Measurements from ENCODE around the gene RIN3. TPM values are rescaled to one million over a fixed set of nuclear protein-coding genes. Genes with fewer than 3 reads are reported as not detected.
"Not testable (repeated sequence)": the region's sequence is repeated elsewhere in the genome, so short reads cannot be mapped to it uniquely, and the experiment has no call there.

Gene RIN3
- total RNA-seq, 1 donor from 2014 or later: 6.9 TPM

GRCh38 chr14:92624764-92625163 is 111.2 kb downstream of the RIN3 start:
- DNase-seq: no peak

- DNase-seq: no peak
Measured at GRCh38 chr14:92625213-92625612, 111.6 kb downstream of the RIN3 start.

- no peak for DNase-seq
Measured at GRCh38 chr14:92626041-92626440, 112.5 kb downstream of the RIN3 start.

- DNase-seq: no peak
Measured at GRCh38 chr14:92627707-92628215, 114.2 kb downstream of the RIN3 start.

- no peak for DNase-seq
Measured at GRCh38 chr14:92628636-92629035, 115.1 kb downstream of the RIN3 start.

GRCh38 chr14:92630367-92630766 is 116.8 kb downstream of the RIN3 start:
- DNase-seq: no peak

GRCh38 chr14:92631098-92631497 is 117.5 kb downstream of the RIN3 start:
- DNase-seq: no peak

GRCh38 chr14:92632546-92633273 is 119.1 kb downstream of the RIN3 start:
- DNase-seq: no peak

- DNase-seq: no peak
Measured at GRCh38 chr14:92633274-92633616, 119.7 kb downstream of the RIN3 start.

- no peak for DNase-seq
Measured at GRCh38 chr14:92633724-92634123, 120.1 kb downstream of the RIN3 start.

GRCh38 chr14:92635031-92635430 is 121.5 kb downstream of the RIN3 start:
- DNase-seq: no peak

GRCh38 chr14:92635896-92636295 is 122.3 kb downstream of the RIN3 start:
- no peak for DNase-seq

- DNase-seq: peak; percentile 58
Measured at GRCh38 chr14:92637228-92637627, 123.6 kb downstream of the RIN3 start.

- DNase-seq: no peak
Measured at GRCh38 chr14:92637864-92638263, 124.3 kb downstream of the RIN3 start.

- DNase-seq: no peak
Measured at GRCh38 chr14:92638266-92638665, 124.7 kb downstream of the RIN3 start.

- no peak for DNase-seq
Measured at GRCh38 chr14:92638904-92639303, 125.3 kb downstream of the RIN3 start.

- DNase-seq: not testable (repeated sequence)
Measured at GRCh38 chr14:92639472-92640117, 126.0 kb downstream of the RIN3 start.

- DNase-seq: no peak
Measured at GRCh38 chr14:92641306-92641705, 127.7 kb downstream of the RIN3 start.

- peak; percentile 74 for DNase-seq
Measured at GRCh38 chr14:92644171-92644969, 130.8 kb downstream of the RIN3 start.

- peak; percentile 17 for DNase-seq
Measured at GRCh38 chr14:92644970-92645515, 131.5 kb downstream of the RIN3 start.

GRCh38 chr14:92645841-92646478 is 132.4 kb downstream of the RIN3 start:
- no peak for DNase-seq
